GM21717 (cell line): ENCODE measurements around the gene TOR4A.

ENCODE experiments used
- ATAC-seq: cut with Tn5 transposase; IDR thresholded peaks from one replicate; pipeline ENCODE4 v1.9.1; 2021; ENCODE audit warnings: mild to moderate bottlenecking, moderate library complexity; ENCODE audit not compliant: unreplicated experiment

The TOR4A gene

GRCh38 chr9:137277329-137278041, at the start of gene TOR4A:
TOR4A (plus strand) TSS chr9:137277726; CDS start chr9:137278690, 964 bp downstream.
- no peak for ATAC-seq

GRCh38 chr9:137227853-137228505, 49.5 kb upstream of the TOR4A start:
- no peak for ATAC-seq

- no peak for ATAC-seq
Measured at GRCh38 chr9:137228506-137228967, 49.0 kb upstream of the TOR4A start.

- no peak for ATAC-seq
Measured at GRCh38 chr9:137228968-137229896, 48.3 kb upstream of the TOR4A start.

- no peak for ATAC-seq
Measured at GRCh38 chr9:137229903-137230704, 47.4 kb upstream of the TOR4A start.

- ATAC-seq, result no peak
Measured at GRCh38 chr9:137230705-137231371, 46.7 kb upstream of the TOR4A start, which contains the start of gene SLC34A3. SLC34A3 (plus strand) TSS chr9:137230901; CDS start chr9:137231703, 802 bp downstream.

- no peak for ATAC-seq
Measured at GRCh38 chr9:137231372-137232039, 46.0 kb upstream of the TOR4A start.

- ATAC-seq, result no peak
Measured at GRCh38 chr9:137232101-137232500, 45.4 kb upstream of the TOR4A start.

- ATAC-seq, result no peak
Measured at GRCh38 chr9:137232510-137232909, 45.0 kb upstream of the TOR4A start.

GRCh38 chr9:137233143-137233980, 44.2 kb upstream of the TOR4A start:
- no peak for ATAC-seq

- ATAC-seq, result no peak
Measured at GRCh38 chr9:137234055-137234697, 43.4 kb upstream of the TOR4A start.

GRCh38 chr9:137234758-137235423, 42.6 kb upstream of the TOR4A start:
- ATAC-seq, result no peak

GRCh38 chr9:137235424-137236237, 41.9 kb upstream of the TOR4A start:
- ATAC-seq, result no peak

GRCh38 chr9:137236238-137236935, 41.1 kb upstream of the TOR4A start:
- no peak for ATAC-seq

GRCh38 chr9:137236936-137237421, 40.5 kb upstream of the TOR4A start:
- no peak for ATAC-seq
